Osteoblast (primary cell): ENCODE results near the gene NOVA2. TPM values are rescaled to one million over a fixed set of nuclear protein-coding genes. Genes with fewer than 3 reads are reported as not detected.

Experiments
- DNase-seq: peaks from one replicate; pipeline ENCODE4 v3.0.0; 2011; ENCODE audit warnings: low spot score, mixed read lengths; ENCODE audit not compliant: insufficient read length; ENCODE audit errors: missing footprints
- H2AFZ ChIP-seq: 2 replicates; pipeline ENCODE4 v1.6.0; 2011; ENCODE audit warnings: mild to moderate bottlenecking, low read length
- H3K27ac ChIP-seq: 2 replicates; pipeline ENCODE4 v1.5.1; 2011; ENCODE audit warnings: mild to moderate bottlenecking, low read depth, low read length, moderate library complexity
- H3K27me3 ChIP-seq: 2 replicates; pipeline ENCODE4 v1.6.0; 2012; ENCODE audit warnings: mild to moderate bottlenecking, control low read depth, inconsistent platforms, low read length, moderate library complexity; ENCODE audit not compliant: insufficient read depth
- H3K36me3 ChIP-seq: 2 replicates; pipeline ENCODE4 v1.5.1; 2011; ENCODE audit warnings: mild to moderate bottlenecking, low read length, control low read depth, moderate library complexity; ENCODE audit not compliant: insufficient read depth
- H3K4me1 ChIP-seq: 2 replicates; pipeline ENCODE4 v1.5.1; 2011; ENCODE audit warnings: mild to moderate bottlenecking, low read length, control low read depth, moderate library complexity; ENCODE audit not compliant: insufficient read depth
- H3K4me2 ChIP-seq: 2 replicates; pipeline ENCODE4 v1.6.0; 2011; ENCODE audit warnings: mild to moderate bottlenecking, low read length; ENCODE audit not compliant: insufficient read depth
- H3K4me3 ChIP-seq: fragments of 200-600 bp; sonication (generic); 3 replicates; pipeline ENCODE4 v1.5.1; 2012; ENCODE audit warnings: mild to moderate bottlenecking, low read length, inconsistent platforms; ENCODE audit not compliant: insufficient read depth
- H3K79me2 ChIP-seq: 2 replicates; pipeline ENCODE4 v1.6.0; 2012; ENCODE audit warnings: mild to moderate bottlenecking, low read length, control low read depth, inconsistent platforms; ENCODE audit not compliant: insufficient read depth
- H3K9me3 ChIP-seq: 2 replicates; pipeline ENCODE4 v1.5.1; 2011; ENCODE audit warnings: low read depth, low read length, control low read depth
- H4K20me1 ChIP-seq: 2 replicates; pipeline ENCODE4 v1.6.0; 2012; ENCODE audit warnings: mild to moderate bottlenecking, low read length, control low read depth; ENCODE audit not compliant: insufficient read depth
- CTCF ChIP-seq: IDR thresholded peaks from 2 replicates; pipeline ENCODE4 v1.5.1; 2011; ENCODE audit warnings: mild to moderate bottlenecking, low read depth, low read length, moderate library complexity; ENCODE audit errors: extremely low read depth
- total RNA-seq: library from RNA; depleted of rRNA; stranded (reverse); fragments of >200 nt; gene quantifications from 2 replicates; pipeline ENCODE4 v1.2.3, GENCODE V29; 2012

The NOVA2 gene
- total RNA-seq, 1 donor, result not detected

DNA sequence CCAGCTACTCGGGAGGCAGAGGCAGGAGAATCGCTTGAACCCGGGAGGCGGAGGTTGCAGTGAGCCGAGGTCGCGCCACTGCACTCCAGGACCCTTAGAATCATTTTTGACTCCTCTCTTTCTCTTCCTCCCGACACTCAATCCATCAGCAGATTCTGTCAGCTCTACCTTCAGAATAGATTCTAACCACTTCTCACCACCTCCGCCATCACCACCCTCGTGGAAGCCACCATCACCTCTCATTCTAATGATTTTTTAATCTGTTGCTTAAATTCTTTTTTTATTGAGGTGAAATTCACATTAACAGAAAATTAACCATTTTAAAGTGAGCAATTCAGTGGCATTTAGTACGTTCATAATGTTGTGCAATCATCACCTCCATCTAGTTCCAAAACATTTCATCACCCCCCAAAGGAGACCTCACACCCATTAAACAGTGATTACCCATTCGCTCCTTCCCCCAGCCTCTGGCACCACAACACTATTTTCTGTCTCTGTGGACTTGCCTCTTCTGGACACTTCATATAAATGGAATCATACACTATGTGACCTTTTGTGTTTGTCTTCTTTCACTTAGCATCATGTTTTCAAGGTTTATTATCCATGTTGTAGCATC, 16.6 kb upstream of the NOVA2 start:
- Histone ChIP-seq H3K27ac (no peak overlapping the region), H4K20me1 (no peaks in the 10 kb centered on the region), H3K27me3 (peaks cover 8% of the 10 kb centered on the region), H3K4me3 (no peak overlapping the region), H3K79me2 (no peaks in the 10 kb centered on the region), H3K4me2 (no peak overlapping the region), H3K4me1 (peaks cover 7% of the 10 kb centered on the region), H3K9me3 (no peaks in the 10 kb centered on the region), H3K36me3 (no peaks in the 10 kb centered on the region), H2AFZ (no peak overlapping the region)
- no peak for DNase-seq
- TF ChIP-seq CTCF, result no peak

- no peak overlapping the region for H3K4me2 ChIP-seq
- no peaks in the 10 kb centered on the region for H3K9me3 ChIP-seq
- H3K79me2 ChIP-seq, result no peaks in the 10 kb centered on the region
- H3K27me3 ChIP-seq, result peaks cover 8% of the 10 kb centered on the region
- H3K36me3 ChIP-seq, result no peaks in the 10 kb centered on the region
- no peak overlapping the region for H3K27ac ChIP-seq
- no peaks in the 10 kb centered on the region for H4K20me1 ChIP-seq
- no peak for TF ChIP-seq CTCF
- no peak overlapping the region for H2AFZ ChIP-seq
- no peak for DNase-seq
- no peaks in the 10 kb centered on the region for H3K4me1 ChIP-seq
- H3K4me3 ChIP-seq, result no peak overlapping the region
Measured at GRCh38 chr19:45985321-45985720, 11.7 kb upstream of the NOVA2 start.

- no peak overlapping the region for H2AFZ ChIP-seq
- no peaks in the 10 kb centered on the region for H3K36me3 ChIP-seq
- no peaks in the 10 kb centered on the region for H3K4me1 ChIP-seq
- no peak overlapping the region for H3K4me2 ChIP-seq
- H3K9me3 ChIP-seq, result no peaks in the 10 kb centered on the region
- no peaks in the 10 kb centered on the region for H3K79me2 ChIP-seq
- peaks cover 4% of the 10 kb centered on the region for H3K27me3 ChIP-seq
- H4K20me1 ChIP-seq, result no peaks in the 10 kb centered on the region
- no peak overlapping the region for H3K27ac ChIP-seq
- DNase-seq, result peak; percentile 82
- TF ChIP-seq CTCF, result no peak
- H3K4me3 ChIP-seq, result no peak overlapping the region
Measured at GRCh38 chr19:45981350-45981749, 7.7 kb upstream of the NOVA2 start.

- Histone ChIP-seq H3K27ac (no peak overlapping the region), H4K20me1 (no peaks in the 10 kb centered on the region), H3K9me3 (no peaks in the 10 kb centered on the region), H3K4me3 (no peak overlapping the region), H3K36me3 (no peaks in the 10 kb centered on the region), H2AFZ (no peak overlapping the region), H3K79me2 (no peaks in the 10 kb centered on the region), H3K4me2 (no peak overlapping the region), H3K4me1 (no peaks in the 10 kb centered on the region), H3K27me3 (peaks cover 26% of the 10 kb centered on the region)
- DNase-seq, result no peak
- TF ChIP-seq CTCF, result no peak
Measured at GRCh38 chr19:45978156-45978555, 4.5 kb upstream of the NOVA2 start.
